SK-N-SH (cell line): ENCODE measurements around the gene MYO1F. TPM values are rescaled to one million over a fixed set of nuclear protein-coding genes. Genes with fewer than 3 reads are reported as not detected.

ENCODE experiments used
- CTCF ChIA-PET: fragments of 300-600, 350-600 bp; formaldehyde crosslinking; extraction: SDS; loops from one replicate; lab custom pipeline; 2021; lab: Yijun Ruan, JAX
- POLR2A ChIA-PET: fragments of 350-600 bp; sonication (Branson Sonifier 250); formaldehyde crosslinking; extraction: SDS; loops from one replicate; lab custom pipeline; 2020; ENCODE audit warnings: antibody characterized with exemption, inconsistent platforms; lab: Yijun Ruan, JAX
- DNase-seq: peaks from one replicate; pipeline ENCODE4 v3.0.0; 2012
- H2AFZ ChIP-seq: fragments of 200-600 bp; sonication (generic); 2 replicates; pipeline ENCODE4 v1.8.1; 2016; ENCODE audit warnings: antibody characterized with exemption, mild to moderate bottlenecking, low read depth
- H3F3A ChIP-seq: fragments of 200-600 bp; sonication (generic); replicated peaks from 2 replicates; pipeline ENCODE3; 2016; ENCODE audit warnings: antibody characterized with exemption, mild to moderate bottlenecking; ENCODE audit not compliant: insufficient read depth
- H3K27ac ChIP-seq, 2 experiments: fragments of 200-500 bp in 1 of 2; fragments of 200-600 bp in 1 of 2; sonication (Bioruptor generic) in 1 of 2; sonication (generic), shearing (Covaris generic) in 1 of 2; 2 replicates each; pipeline versions ENCODE4 v1.5.1 to v1.6.1; 2014 to 2016; ENCODE audit warnings: low read depth in 2 of 2, inconsistent platforms in 1 of 2, low read length in 1 of 2, mild to moderate bottlenecking in 1 of 2, mixed read lengths in 1 of 2
- H3K27me3 ChIP-seq: fragments of 200-600 bp; sonication (generic), shearing (Covaris generic); 2 replicates; pipeline ENCODE4 v1.6.1; 2016; ENCODE audit warnings: mixed run types; ENCODE audit not compliant: insufficient read depth
- H3K36me3 ChIP-seq, 2 experiments: fragments of 200-500 bp in 1 of 2; fragments of 200-600 bp in 1 of 2; sonication (Bioruptor generic) in 1 of 2; sonication (generic) in 1 of 2; replicated peaks in 1 of 2; 2 replicates each; pipeline versions ENCODE3 to v1.5.1; 2014 to 2016; ENCODE audit warnings: low read length in 1 of 2, mild to moderate bottlenecking in 1 of 2; ENCODE audit not compliant: insufficient read depth in 2 of 2, control insufficient read depth in 1 of 2
- H3K4me1 ChIP-seq, 2 experiments: fragments of 200-500 bp in 1 of 2; fragments of 200-600 bp in 1 of 2; sonication (Bioruptor generic) in 1 of 2; sonication (generic), shearing (Covaris generic) in 1 of 2; 2 replicates each; pipeline versions ENCODE4 v1.5.1 to v1.6.1; 2014 to 2016; ENCODE audit warnings: low read depth in 1 of 2, low read length in 1 of 2, mixed run types in 1 of 2; ENCODE audit not compliant: insufficient read depth in 2 of 2, control insufficient read depth in 1 of 2
- H3K4me2 ChIP-seq: fragments of 200-600 bp; sonication (generic), shearing (Covaris generic); 2 replicates; pipeline ENCODE4 v1.6.1; 2017; ENCODE audit warnings: mixed run types
- H3K4me3 ChIP-seq, 2 experiments: fragments of 200-500 bp in 1 of 2; fragments of 200-600 bp in 1 of 2; sonication (Bioruptor generic) in 1 of 2; sonication (generic), shearing (Covaris generic) in 1 of 2; 2 replicates each; pipeline versions ENCODE4 v1.5.1 to v1.8.1; 2014 to 2016; ENCODE audit warnings: low read depth in 2 of 2, inconsistent platforms in 1 of 2, low read length in 1 of 2, mild to moderate bottlenecking in 1 of 2, mixed read lengths in 1 of 2, moderate library complexity in 1 of 2
- H3K79me2 ChIP-seq: fragments of 200-600 bp; sonication (generic); 2 replicates; pipeline ENCODE4 v1.8.1; 2017; ENCODE audit warnings: mild to moderate bottlenecking; ENCODE audit not compliant: insufficient read depth
- H3K9ac ChIP-seq: fragments of 200-600 bp; sonication (generic); 2 replicates; pipeline ENCODE4 v1.6.1; 2017; ENCODE audit warnings: mixed run types
- H3K9me2 ChIP-seq: fragments of 200-600 bp; sonication (generic); 2 replicates; pipeline ENCODE4 v1.6.1; 2017; ENCODE audit warnings: mixed run types
- H3K9me3 ChIP-seq: fragments of 200-600 bp; sonication (generic); 2 replicates; pipeline ENCODE4 v1.6.1; 2017; ENCODE audit warnings: mixed run types, mild to moderate bottlenecking, moderate library complexity
- H4K20me1 ChIP-seq: fragments of 200-600 bp; sonication (generic); 2 replicates; pipeline ENCODE4 v1.6.1; 2017; ENCODE audit warnings: mild to moderate bottlenecking, mixed run types; ENCODE audit not compliant: insufficient read depth
- CTCF ChIP-seq: fragments of 200-600 bp; sonication (generic); IDR thresholded peaks from 2 replicates; pipeline ENCODE4 v1.6.1; 2017; ENCODE audit warnings: antibody characterized with exemption, mild to moderate bottlenecking, moderate library complexity
- EZH2phosphoT487 ChIP-seq: fragments of 200-600 bp; sonication (generic); IDR thresholded peaks from 2 replicates; pipeline ENCODE4 v1.6.1; 2017; ENCODE audit warnings: low read depth, mixed run types, mild to moderate bottlenecking, antibody characterized with exemption, moderate library complexity, borderline replicate concordance
- GABPA ChIP-seq: IDR thresholded peaks from 2 replicates; pipeline ENCODE4 v1.4.0; 2012; ENCODE audit warnings: low read depth, mild to moderate bottlenecking
- NFIC ChIP-seq: IDR thresholded peaks from 2 replicates; pipeline ENCODE4 v1.4.0; 2012; ENCODE audit warnings: borderline replicate concordance
- POLR2AphosphoS5 ChIP-seq: IDR thresholded peaks from 2 replicates; pipeline ENCODE4 v1.6.1; 2012; ENCODE audit warnings: low read depth, low read length
- REST ChIP-seq: IDR thresholded peaks from 2 replicates; pipeline ENCODE4 v1.6.1; 2012; ENCODE audit warnings: mild to moderate bottlenecking, low read depth, low read length, moderate library complexity
- SMC3 ChIP-seq: IDR thresholded peaks from 2 replicates; pipeline ENCODE4 v1.6.1; 2012; ENCODE audit warnings: low read depth, low read length, improper control_type of control experiment
- YY1 ChIP-seq: IDR thresholded peaks from 2 replicates; pipeline ENCODE4 v1.4.0; 2012; ENCODE audit warnings: low read depth, mild to moderate bottlenecking
- WGBS: methylation state at CpG from one replicate; pipeline ENCODE4 v1.1.6; 2017; ENCODE audit warnings: low lambda C conversion rate; 5-methylcytosine and 5-hydroxymethylcytosine counted together
- polyA plus RNA-seq, 3 experiments: library from polyadenylated mRNA; depleted of rRNA; stranded (reverse); fragments of >200 nt; gene quantifications; 2 replicates each; pipeline ENCODE4 v1.2.3, GENCODE V29; 2012
- TF ChIP-seq, protein P1 (sequence below): IDR thresholded peaks from 2 replicates; pipeline ENCODE4 v1.4.0; 2012; ENCODE audit warnings: low read depth
- TF ChIP-seq, protein P2 (sequence below): fragments of 150-350 bp; IDR thresholded peaks from 2 replicates; pipeline ENCODE4 v1.6.1; 2016; ENCODE audit warnings: mild to moderate bottlenecking, low read depth, low read length

The MYO1F gene
- polyA plus RNA-seq, 1 of the 3 experiments (the other 2 are of a cell fraction) = 0.51 TPM

DNA sequence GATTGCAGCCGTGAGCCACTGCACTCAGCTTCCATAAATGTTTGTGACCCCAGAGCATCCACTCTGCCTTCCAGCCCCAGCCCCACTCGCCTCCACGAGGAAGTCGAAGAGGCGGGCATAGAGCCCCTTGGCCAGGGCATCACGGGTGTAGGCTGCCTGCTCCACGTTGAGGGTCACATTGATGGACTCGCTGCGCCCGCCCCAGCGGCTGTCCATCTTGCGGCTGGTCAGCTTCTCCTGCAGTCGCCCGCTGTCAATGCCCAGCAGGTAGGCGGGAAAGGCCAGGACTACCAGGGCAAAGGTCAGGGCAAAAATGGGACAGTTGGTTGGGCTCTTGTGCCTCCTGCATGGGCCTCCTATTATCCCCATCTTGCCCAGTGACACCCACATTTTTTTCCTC, 27.2 kb downstream of the MYO1F start:
- Histone ChIP-seq H2AFZ (no peak overlapping the region), H3K36me3 (no peaks in the 10 kb centered on the region), H3K27ac (no peak overlapping the region), H3K9me2 (no peaks in the 10 kb centered on the region), H4K20me1 (no peaks in the 10 kb centered on the region), H3F3A (no peaks in the 10 kb centered on the region), H3K4me3 (no peak overlapping the region), H3K9me3 (no peaks in the 10 kb centered on the region), H3K4me1 (no peaks in the 10 kb centered on the region), H3K4me2 (no peak overlapping the region), H3K79me2 (no peaks in the 10 kb centered on the region), H3K27me3 (no peaks in the 10 kb centered on the region), H3K9ac (no peak overlapping the region)
- whole genome bisulfite sequencing = 84% methylated on average over 9 of the region's 15 CpGs
- TF ChIP-seq YY1 = no peak
- no peak for TF ChIP-seq EZH2phosphoT487
- DNase-seq = no peak
- ChIA-PET POLR2A (no interaction called here), CTCF (interaction anchor here (9.5 kb wide), 1 partner anchor 30 kb away, joined by 44 read pairs; no protein-coding TSS in a partner anchor)

DNA sequence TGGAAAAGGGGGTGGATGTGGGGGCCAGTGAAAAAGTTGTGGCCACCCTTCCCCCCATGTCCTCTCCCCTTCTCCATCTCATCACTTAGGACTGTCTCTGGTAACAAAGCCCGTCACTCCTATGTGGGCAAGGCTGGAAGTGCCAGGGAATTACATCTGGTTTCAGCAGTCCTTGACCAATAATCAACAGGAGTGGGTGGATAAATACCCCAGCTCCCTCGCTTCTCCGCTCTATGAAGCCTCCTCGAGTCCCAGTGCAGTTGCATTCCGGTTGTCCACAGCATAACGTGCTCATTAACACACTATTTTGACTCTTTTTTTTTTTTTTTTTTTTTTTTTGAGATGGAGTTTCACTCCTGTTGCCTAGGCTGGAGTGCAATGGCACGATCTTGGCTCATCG, 31.5 kb downstream of the MYO1F start:
- H3K9me2 ChIP-seq = no peaks in the 10 kb centered on the region
- no peak for DNase-seq
- WGBS = 82% methylated on average over 8 of the region's 8 CpGs
- TF ChIP-seq, protein P1, sequence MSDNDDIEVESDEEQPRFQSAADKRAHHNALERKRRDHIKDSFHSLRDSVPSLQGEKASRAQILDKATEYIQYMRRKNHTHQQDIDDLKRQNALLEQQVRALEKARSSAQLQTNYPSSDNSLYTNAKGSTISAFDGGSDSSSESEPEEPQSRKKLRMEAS = no peak
- TF ChIP-seq POLR2AphosphoS5 (no peak), NFIC (no peak), SMC3 (no peak), CTCF (no peak), GABPA (no peak), REST (no peak)
- TF ChIP-seq, protein P2, sequence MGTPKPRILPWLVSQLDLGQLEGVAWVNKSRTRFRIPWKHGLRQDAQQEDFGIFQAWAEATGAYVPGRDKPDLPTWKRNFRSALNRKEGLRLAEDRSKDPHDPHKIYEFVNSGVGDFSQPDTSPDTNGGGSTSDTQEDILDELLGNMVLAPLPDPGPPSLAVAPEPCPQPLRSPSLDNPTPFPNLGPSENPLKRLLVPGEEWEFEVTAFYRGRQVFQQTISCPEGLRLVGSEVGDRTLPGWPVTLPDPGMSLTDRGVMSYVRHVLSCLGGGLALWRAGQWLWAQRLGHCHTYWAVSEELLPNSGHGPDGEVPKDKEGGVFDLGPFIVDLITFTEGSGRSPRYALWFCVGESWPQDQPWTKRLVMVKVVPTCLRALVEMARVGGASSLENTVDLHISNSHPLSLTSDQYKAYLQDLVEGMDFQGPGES = no peak
- TF ChIP-seq, all 33 proteins: peak for 0
- Histone ChIP-seq H3K27me3 (no peaks in the 10 kb centered on the region), H3K4me2 (no peak overlapping the region), H3K4me3 (no peak overlapping the region), H3K4me1 (no peaks in the 10 kb centered on the region), H3K27ac (no peak overlapping the region), H3F3A (no peaks in the 10 kb centered on the region), H3K79me2 (no peaks in the 10 kb centered on the region), H3K9ac (no peak overlapping the region), H2AFZ (no peak overlapping the region), H3K9me3 (no peaks in the 10 kb centered on the region), H3K36me3 (no peaks in the 10 kb centered on the region), H4K20me1 (no peaks in the 10 kb centered on the region)
- POLR2A ChIA-PET = no interaction called here
- CTCF ChIA-PET = interaction anchor here (1.7 to 9.5 kb wide), 2 partner anchors 20 to 34 kb away, joined by 5 to 44 read pairs; no protein-coding TSS in a partner anchor
